ENCODE data around the gene COPS3.

Gene COPS3

DNA sequence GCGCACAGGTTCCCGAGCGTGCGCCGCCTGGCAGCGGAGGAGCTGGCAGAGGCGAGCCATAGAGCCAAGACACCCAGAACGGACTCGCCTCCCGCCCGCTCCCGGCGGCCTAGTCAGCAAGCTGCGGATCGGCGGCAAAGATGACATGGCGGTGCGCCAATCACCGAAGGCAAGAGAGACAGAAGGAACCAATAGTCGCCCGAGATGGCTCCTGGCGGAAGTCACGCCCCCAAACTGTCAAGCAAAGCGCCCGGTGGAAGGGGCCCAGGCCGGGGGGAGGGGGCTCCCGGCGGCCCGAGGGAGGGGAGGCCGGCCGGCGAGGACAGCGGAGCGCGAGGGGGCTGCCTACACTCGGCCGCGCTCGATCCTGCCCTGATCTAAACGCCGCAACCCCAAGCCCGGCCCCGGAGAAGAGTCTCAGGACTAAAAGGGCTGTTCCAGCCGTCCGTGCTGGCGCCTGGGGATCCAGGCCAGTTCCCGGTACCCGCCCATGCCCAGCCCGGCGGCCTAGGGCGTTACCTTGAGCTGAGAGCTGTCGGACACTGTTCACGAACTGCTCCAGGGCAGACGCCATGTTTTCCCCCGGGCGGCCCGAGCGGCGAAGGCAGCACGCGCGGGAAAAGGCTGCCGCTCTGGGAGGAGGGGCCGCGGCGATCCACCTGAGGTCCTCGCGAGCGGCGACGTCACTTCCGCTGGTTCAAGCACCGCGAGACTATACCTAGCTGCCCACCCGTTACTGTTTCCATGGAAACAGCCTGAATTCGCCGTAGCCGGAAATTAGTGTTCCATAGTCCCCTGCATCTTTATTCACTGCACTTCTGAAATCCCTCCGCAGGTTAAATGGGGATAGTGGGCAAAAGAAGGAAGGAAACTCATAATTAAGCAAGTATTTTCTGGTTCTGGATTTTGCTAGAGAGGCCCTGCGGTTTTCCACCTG, at the start of gene COPS3:
TSS of gene COPS3 (minus strand) at position 634 of the 937 bp plus-strand sequence. CDS start at position 574, 60 bp downstream.
- peak; percentile 98 for DNase-seq

GRCh38 chr17:17328251-17328650, 47.2 kb upstream of the COPS3 start:
- DNase-seq, result no peak

- DNase-seq, result no peak
Measured at GRCh38 chr17:17326275-17326875, 45.3 kb upstream of the COPS3 start.

DNA sequence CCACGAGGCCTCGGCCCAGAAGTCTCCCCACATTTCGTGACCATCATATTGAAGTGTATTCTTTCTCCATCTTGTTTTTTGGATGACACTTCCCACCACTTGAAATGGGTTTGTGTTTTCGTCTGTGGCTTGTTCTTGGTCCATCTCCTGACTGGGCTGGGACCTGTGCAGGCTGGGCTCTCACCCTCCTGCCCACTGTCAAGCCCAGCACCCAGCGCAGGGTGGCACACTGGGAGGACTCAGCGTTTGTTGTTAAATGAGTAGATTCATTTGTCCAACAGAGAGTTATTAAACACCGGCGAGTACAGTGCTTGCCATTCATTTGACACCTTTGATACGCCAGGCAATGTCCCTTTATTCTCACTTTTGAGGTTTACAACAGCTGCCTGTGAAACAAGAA, 44.8 kb upstream of the COPS3 start:
- DNase-seq, result no peak

GRCh38 chr17:17325228-17325627, 44.2 kb upstream of the COPS3 start:
- DNase-seq, result no peak

GRCh38 chr17:17324616-17325015, 43.6 kb upstream of the COPS3 start:
- no peak for DNase-seq

DNA sequence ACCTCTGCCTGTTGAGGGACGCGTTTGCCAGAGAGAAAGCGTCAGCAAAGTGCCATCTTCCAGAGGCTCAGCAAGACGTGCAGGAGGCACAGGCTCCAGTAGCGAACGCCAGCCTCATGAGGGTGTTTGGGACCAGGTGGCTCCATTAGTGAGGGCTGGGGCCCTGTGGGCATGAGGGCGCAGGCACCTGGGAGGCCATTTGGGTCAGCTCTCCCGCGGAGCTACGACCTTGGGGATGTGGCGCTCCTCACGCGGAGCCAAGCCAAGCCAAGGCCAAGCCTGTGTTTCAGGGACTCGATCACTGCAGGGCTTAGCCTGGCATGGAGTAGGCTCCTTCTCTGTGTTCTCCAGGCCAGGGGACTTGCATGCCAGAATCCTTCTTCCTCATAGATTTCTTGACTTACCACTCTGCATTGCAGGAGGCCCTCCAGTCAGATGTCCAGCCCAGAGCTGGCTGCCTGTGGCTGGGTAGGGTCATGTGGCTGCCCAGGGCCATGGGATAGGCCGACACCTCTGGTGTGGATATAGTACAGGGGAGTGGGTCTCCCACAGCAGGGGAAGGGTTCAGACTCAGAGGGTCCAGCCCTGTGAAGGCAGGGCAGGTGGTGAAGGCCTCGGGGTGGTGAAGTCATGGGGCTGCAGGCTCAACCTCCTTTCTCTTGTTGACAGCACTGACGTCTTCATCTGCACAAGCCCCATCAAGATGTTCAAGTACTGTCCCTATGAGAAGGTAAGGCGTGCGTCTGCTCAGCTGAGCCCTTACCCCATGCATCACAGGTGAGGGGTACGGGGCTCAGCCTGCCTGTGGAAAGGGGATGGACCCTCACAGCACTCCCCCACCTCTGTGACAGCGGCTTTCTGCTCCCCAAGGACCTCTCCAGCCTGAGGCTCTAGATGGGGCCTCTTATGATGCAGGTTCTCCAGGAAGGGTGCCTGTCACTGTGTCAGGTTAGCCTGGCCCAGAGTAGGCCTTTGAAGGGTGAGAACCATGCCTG, 41.8 kb upstream of the COPS3 start:
- DNase-seq, result no peak

DNA sequence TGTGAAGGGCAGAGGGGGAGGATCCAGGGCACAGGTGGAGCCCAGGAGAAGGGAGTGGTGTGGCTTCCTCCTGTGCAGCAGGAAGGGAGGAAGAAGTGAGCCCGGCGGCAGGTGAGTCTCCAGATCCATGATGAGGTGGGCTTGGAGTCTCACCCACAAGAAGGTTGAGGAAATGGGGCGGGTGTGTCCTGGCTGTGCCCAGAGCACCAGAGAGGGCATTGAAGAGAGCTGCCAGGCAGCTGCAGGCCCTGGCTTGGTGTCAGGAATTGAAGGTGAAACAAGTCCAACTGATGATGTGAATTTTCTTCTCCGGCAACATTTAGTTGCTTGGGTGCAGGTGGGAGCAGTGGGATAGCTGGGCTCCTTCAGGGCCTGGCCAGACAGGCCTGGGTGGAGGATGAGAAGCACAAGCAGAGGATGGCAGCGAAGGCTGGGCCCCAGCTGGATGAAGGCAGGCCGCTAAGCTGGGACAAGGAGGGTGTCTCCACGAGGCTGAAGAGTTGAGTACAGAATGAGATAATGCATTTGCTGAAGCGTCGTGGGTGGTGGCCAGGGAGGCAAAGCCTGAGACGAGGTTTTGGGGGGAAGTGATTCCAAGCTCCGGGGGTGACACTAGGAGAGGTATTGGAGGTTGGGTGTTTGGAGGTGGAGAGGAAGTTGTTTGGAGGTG, 40.4 kb upstream of the COPS3 start:
- no peak for DNase-seq

GRCh38 chr17:17320911-17321220, 39.8 kb upstream of the COPS3 start:
- DNase-seq, result no peak

- no peak for DNase-seq
Measured at GRCh38 chr17:17320188-17320910, 39.3 kb upstream of the COPS3 start.

DNA sequence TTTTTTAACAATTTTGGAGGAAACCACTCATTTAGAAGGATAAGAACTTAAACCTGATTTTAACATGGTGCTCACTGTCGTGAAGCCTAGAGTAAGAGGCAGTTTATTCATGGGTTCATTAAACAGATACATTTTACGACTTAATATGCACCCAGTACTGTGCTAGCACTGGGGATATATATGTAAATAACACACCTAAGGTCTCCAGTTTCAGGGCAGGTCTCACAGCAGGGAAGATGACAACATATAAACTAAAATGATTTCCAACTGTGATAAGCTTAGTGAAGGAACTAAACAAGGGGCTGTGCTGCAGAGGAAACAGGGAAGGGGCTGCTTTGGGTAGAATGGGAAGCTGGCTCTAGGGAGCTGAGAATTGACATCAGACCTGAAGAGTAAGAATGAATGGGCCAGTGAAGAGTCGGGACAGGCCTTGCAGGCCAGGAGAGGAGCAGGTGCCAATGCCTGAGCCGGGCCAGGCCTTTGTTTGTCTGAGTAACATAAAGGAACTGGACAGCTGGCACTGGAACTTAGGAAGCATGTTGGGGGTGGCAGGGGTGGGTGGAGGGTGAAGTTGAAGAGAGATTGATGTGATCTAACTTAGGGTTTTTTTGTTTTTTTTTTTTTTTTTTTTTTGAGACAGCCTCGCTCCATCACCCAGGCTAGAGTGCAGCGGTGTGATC, 34.2 kb upstream of the COPS3 start:
- DNase-seq, result no peak

DNA sequence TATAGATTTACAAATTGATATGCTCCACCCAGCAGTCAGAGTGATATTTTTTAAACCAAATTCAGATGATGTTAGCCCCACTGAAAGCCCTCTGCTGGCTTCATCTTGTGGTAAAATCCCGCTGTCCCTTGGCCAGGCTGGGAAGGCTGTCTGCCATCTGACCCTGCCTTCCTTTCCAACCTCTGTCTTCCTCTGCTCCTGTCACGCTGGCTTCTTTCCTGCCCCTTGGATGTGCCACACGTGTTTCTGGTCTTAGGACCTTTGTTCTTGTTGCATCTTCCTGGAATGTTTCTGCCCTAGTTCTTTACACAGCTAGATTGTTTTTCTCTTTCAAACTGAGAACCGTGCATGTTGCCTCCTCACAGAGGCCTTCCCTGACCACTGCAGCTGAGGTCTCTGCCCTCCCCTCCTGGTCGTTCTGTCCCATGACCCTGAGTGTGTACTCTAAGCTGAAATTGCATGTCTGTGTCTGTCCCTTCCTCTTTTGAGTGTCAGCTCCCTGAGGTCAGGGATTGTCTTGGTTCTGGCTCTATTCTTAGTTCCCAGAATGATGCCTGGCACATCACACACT, 33.5 kb upstream of the COPS3 start:
- no peak for DNase-seq

GRCh38 chr17:17313350-17313991, 32.4 kb upstream of the COPS3 start:
- DNase-seq, result peak; percentile 76

DNA sequence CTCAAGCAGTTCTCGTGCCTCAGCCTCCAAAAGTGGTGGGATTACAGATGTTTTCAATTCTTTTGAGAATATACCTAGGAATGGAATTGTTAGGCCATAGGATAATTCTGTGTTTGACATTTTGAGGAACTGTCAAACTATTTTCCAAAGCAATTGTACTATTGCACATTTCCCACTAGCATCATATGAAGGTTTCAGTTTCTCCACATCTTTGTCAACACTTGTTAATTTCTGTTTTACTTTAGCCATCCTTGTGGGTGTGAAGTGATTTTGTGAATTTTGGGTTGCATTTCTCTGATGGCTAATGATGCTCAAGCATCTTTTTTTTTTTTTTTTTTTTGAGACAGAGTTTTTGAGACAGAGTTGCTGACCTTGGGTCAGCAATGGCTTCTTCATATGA, 28.3 kb upstream of the COPS3 start:
- no peak for DNase-seq

DNA sequence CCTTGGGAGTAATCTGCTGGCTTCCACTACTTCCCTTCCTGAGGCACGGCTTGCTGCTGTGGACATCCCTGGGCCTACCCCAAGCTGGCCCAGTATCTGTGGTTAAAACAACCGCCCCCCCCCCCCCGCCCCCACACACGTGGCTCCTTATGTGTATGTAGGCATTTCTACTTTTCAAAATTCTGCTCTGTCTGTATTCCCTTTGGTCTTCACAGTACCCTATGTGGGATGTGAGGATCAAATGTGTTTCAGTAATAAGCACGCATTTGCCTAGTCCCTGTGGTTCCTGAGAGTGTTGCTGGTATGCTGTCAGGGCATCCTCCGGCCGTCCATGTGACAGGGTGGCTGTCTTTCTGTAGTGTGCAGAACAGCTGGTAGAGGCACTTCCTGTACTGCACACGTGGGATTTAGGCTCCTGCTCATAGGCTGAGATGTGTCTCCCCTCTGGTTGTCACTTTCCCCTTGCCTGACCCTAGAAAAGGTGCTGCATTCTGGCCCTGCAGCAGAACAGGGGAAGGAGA, 24.3 kb upstream of the COPS3 start:
- peak; percentile 63 for DNase-seq

GRCh38 chr17:17304521-17304985, 23.5 kb upstream of the COPS3 start:
- peak; percentile 39 for DNase-seq

DNA sequence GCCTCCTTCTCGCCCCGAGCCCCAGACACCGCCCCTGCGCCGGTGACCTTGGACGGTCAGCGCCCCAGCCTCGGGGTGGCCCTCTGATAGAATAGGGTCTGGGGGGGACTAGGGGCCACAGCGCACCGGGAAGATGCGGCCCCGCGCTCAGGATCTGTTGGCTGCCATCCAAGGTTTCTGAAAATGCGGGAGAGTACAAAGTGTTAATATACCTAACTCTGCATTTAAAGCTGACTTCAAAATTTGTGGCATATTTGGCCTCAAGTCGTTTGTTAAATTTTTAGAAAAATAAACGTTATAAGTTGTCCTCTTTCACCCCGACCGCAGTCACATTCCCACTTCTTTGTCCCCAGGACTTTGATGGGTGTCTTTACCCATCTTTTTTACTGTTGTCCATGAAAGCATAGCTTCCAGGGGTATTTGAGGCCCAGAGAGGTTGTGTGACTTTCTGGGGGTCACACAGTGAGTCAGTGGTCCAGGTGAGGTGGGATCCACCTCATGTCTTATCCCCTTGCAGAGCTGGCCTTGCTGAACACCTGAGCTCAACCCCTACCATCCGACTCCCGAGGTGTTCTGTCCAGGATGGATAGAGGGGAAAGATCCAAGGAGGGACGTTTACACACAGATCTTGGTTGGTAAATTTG, 22.9 kb upstream of the COPS3 start:
- DNase-seq, result no peak

- peak; percentile 88 for DNase-seq
Measured at GRCh38 chr17:17303010-17303846, 22.2 kb upstream of the COPS3 start, which contains the start of gene NT5M. Gene NT5M, plus strand, starts transcription at chr17:17303373. Its CDS starts 178 bp downstream, at chr17:17303551.

Data from stimulated activated CD4-positive, alpha-beta T cell treated with anti-CD3 and anti-CD28 coated beads, Interleukin-15, amount 100 ng/mL, for 24 hours (primary cell).